Parathyroid adenoma (tissue), 2 donors: ENCODE measurements around the gene SARM1.

ENCODE experiments used
- H2AFZ ChIP-seq: fragments of 300-600 bp; sonication (generic); one replicate; pipeline ENCODE4 v1.7.0; 2017; ENCODE audit warnings: antibody characterized with exemption, mild to moderate bottlenecking
- H3K27ac ChIP-seq: fragments of 300-600 bp; sonication (generic); one replicate; pipeline ENCODE4 v1.7.0; 2017
- H3K27me3 ChIP-seq: fragments of 300-600 bp; sonication (generic); one replicate; pipeline ENCODE4 v1.7.0; 2017; ENCODE audit warnings: low read length; ENCODE audit not compliant: control insufficient read depth, insufficient read depth
- H3K36me3 ChIP-seq: fragments of 300-600 bp; sonication (generic); one replicate; pipeline ENCODE4 v1.7.0; 2017; ENCODE audit warnings: low read length; ENCODE audit not compliant: control insufficient read depth, insufficient read depth
- H3K4me1 ChIP-seq: fragments of 300-600 bp; sonication (generic); one replicate; pipeline ENCODE4 v1.7.0; 2017; ENCODE audit warnings: control low read depth
- H3K4me2 ChIP-seq: fragments of 300-600 bp; sonication (generic); one replicate; pipeline ENCODE4 v1.7.0; 2017; ENCODE audit warnings: low read length
- H3K4me3 ChIP-seq: fragments of 300-600 bp; sonication (generic); one replicate; pipeline ENCODE4 v1.7.0; 2017; ENCODE audit warnings: low read depth, low read length
- H3K79me2 ChIP-seq: fragments of 300-600 bp; sonication (generic); one replicate; pipeline ENCODE4 v1.7.0; 2017; ENCODE audit warnings: control low read depth
- H3K9ac ChIP-seq: fragments of 300-600 bp; sonication (generic); one replicate; pipeline ENCODE4 v1.7.0; 2017; ENCODE audit warnings: mild to moderate bottlenecking
- H3K9me3 ChIP-seq: fragments of 300-600 bp; sonication (generic); one replicate; pipeline ENCODE4 v1.7.0; 2017; ENCODE audit warnings: low read length; ENCODE audit not compliant: control insufficient read depth
- CTCF ChIP-seq: fragments of 300-600 bp; sonication (generic); IDR thresholded peaks from one replicate; pipeline ENCODE4 v1.7.0; 2017; ENCODE audit warnings: antibody characterized with exemption, mild to moderate bottlenecking
- donor health status: primary hyperparathyroidism.

The SARM1 gene

GRCh38 chr17:28396635-28397239, 25.2 kb downstream of the SARM1 start:
- H3K9me3 ChIP-seq: no peaks in the 10 kb centered on the region
- no peaks in the 10 kb centered on the region for H3K4me1 ChIP-seq
- H3K36me3 ChIP-seq: no peaks in the 10 kb centered on the region
- no peaks in the 10 kb centered on the region for H3K27me3 ChIP-seq
- no peak overlapping the region for H3K9ac ChIP-seq
- H3K27ac ChIP-seq: no peak overlapping the region
- no peaks in the 10 kb centered on the region for H3K79me2 ChIP-seq
- no peak overlapping the region for H2AFZ ChIP-seq
- TF ChIP-seq CTCF: no peak
- no peak overlapping the region for H3K4me3 ChIP-seq
- no peak overlapping the region for H3K4me2 ChIP-seq

GRCh38 chr17:28397275-28397674, 25.8 kb downstream of the SARM1 start:
- H3K9me3 ChIP-seq: no peaks in the 10 kb centered on the region
- TF ChIP-seq CTCF: no peak
- no peak overlapping the region for H3K9ac ChIP-seq
- no peaks in the 10 kb centered on the region for H3K27me3 ChIP-seq
- H3K79me2 ChIP-seq: no peaks in the 10 kb centered on the region
- no peak overlapping the region for H3K4me3 ChIP-seq
- no peaks in the 10 kb centered on the region for H3K36me3 ChIP-seq
- no peaks in the 10 kb centered on the region for H3K4me1 ChIP-seq
- H3K4me2 ChIP-seq: no peak overlapping the region
- no peak overlapping the region for H2AFZ ChIP-seq
- no peak overlapping the region for H3K27ac ChIP-seq

- H3K4me1 ChIP-seq: no peaks in the 10 kb centered on the region
- H3K4me3 ChIP-seq: no peak overlapping the region
- no peak overlapping the region for H3K27ac ChIP-seq
- no peaks in the 10 kb centered on the region for H3K9me3 ChIP-seq
- H3K36me3 ChIP-seq: no peaks in the 10 kb centered on the region
- H2AFZ ChIP-seq: no peak overlapping the region
- no peak overlapping the region for H3K9ac ChIP-seq
- no peaks in the 10 kb centered on the region for H3K79me2 ChIP-seq
- no peak overlapping the region for H3K4me2 ChIP-seq
- H3K27me3 ChIP-seq: no peaks in the 10 kb centered on the region
- TF ChIP-seq CTCF: no peak
Observed at GRCh38 chr17:28397687-28398279, 26.3 kb downstream of the SARM1 start.

- Histone ChIP-seq H3K27ac (no peak overlapping the region), H3K79me2 (no peaks in the 10 kb centered on the region), H3K36me3 (no peaks in the 10 kb centered on the region)
Observed at GRCh38 chr17:28398280-28398981, 26.9 kb downstream of the SARM1 start.

More at GRCh38 chr17:28398280-28398981, 26.9 kb downstream of the SARM1 start:
- Histone ChIP-seq H3K9me3 (no peaks in the 10 kb centered on the region), H3K9ac (no peak overlapping the region), H2AFZ (no peak overlapping the region), H3K4me3 (no peak overlapping the region), H3K4me1 (no peaks in the 10 kb centered on the region), H3K4me2 (no peak overlapping the region), H3K27me3 (no peaks in the 10 kb centered on the region)
- TF ChIP-seq CTCF: no peak
